Activated CD4-positive, alpha-beta memory T cell treated with anti-CD3 and anti-CD28 coated beads for 36 hours (primary cell): ENCODE measurements around the gene GRM8. TPM values are rescaled to one million over a fixed set of nuclear protein-coding genes. Genes with fewer than 3 reads are reported as not detected.

Experiments
- CTCF ChIA-PET: fragments of 350-600 bp; sonication (Branson Sonifier 250); formaldehyde crosslinking; loops from one replicate; lab custom pipeline; 2021; ENCODE audit warnings: antibody characterized with exemption, inconsistent platforms; lab: Charles Lee
- POLR2A ChIA-PET: fragments of 350-600 bp; sonication (Branson Sonifier 250); formaldehyde crosslinking; loops from one replicate; lab custom pipeline; 2021; ENCODE audit warnings: antibody characterized with exemption; lab: Charles Lee
- DNase-seq: peaks from one replicate; pipeline ENCODE4 v3.0.0-alpha.2; 2020
- H3K27ac Mint-ChIP-seq: one replicate; pipeline ENCODE4 v1.8.0; 2021; ENCODE audit warnings: mixed read lengths
- H3K27me3 Mint-ChIP-seq: one replicate; pipeline ENCODE4 v1.8.0; 2021; ENCODE audit warnings: mixed read lengths
- H3K36me3 Mint-ChIP-seq: one replicate; pipeline ENCODE4 v1.8.0; 2021; ENCODE audit warnings: mixed read lengths
- H3K4me1 Mint-ChIP-seq: one replicate; pipeline ENCODE4 v1.8.0; 2021; ENCODE audit warnings: low read depth, mixed read lengths
- H3K4me3 Mint-ChIP-seq: one replicate; pipeline ENCODE4 v1.8.0; 2021; ENCODE audit warnings: mild to moderate bottlenecking, mixed read lengths
- H3K9me3 Mint-ChIP-seq: one replicate; pipeline ENCODE4 v1.8.0; 2021; ENCODE audit warnings: mixed read lengths
- intact Hi-C: fragments of 100-400 bp; cut with micrococcal nuclease; formaldehyde crosslinking; loops from one replicate; pipeline ENCODE4 v1.15.1; 2023
- total RNA-seq, 2 experiments: library from RNA; stranded (reverse); gene quantifications; one replicate each; pipeline ENCODE4 v1.2.3, GENCODE V29; 2021

The GRM8 gene
- total RNA-seq, 2 experiments from 2014 or later, result not detected

GRCh38 chr7:127056202-127056601 is 196.5 kb downstream of the GRM8 start:
- intact Hi-C loops, result no loop called here
- CTCF ChIA-PET, result no interaction called here
- DNase-seq, result no peak
- Mint-ChIP-seq H3K27me3 (no peaks in the 10 kb centered on the region), H3K4me1 (no peaks in the 10 kb centered on the region), H3K9me3 (no peaks in the 10 kb centered on the region), H3K36me3 (no peaks in the 10 kb centered on the region), H3K4me3 (no peak overlapping the region), H3K27ac (no peak overlapping the region)
- POLR2A ChIA-PET, result no interaction called here

GRCh38 chr7:127047521-127047920 is 205.2 kb downstream of the GRM8 start:
- intact Hi-C loops, result no loop called here
- ChIA-PET CTCF (no interaction called here), POLR2A (no interaction called here)
- peaks cover 8% of the 10 kb centered on the region for H3K27me3 Mint-ChIP-seq
- H3K36me3 Mint-ChIP-seq, result no peaks in the 10 kb centered on the region
- H3K4me3 Mint-ChIP-seq, result no peak overlapping the region
- no peak overlapping the region for H3K27ac Mint-ChIP-seq
- no peak for DNase-seq
- no peaks in the 10 kb centered on the region for H3K4me1 Mint-ChIP-seq
- no peaks in the 10 kb centered on the region for H3K9me3 Mint-ChIP-seq

- no peaks in the 10 kb centered on the region for H3K36me3 Mint-ChIP-seq
- no peaks in the 10 kb centered on the region for H3K4me1 Mint-ChIP-seq
- POLR2A ChIA-PET, result no interaction called here
- no peak for DNase-seq
- intact Hi-C loops, result no loop called here
- H3K27ac Mint-ChIP-seq, result no peak overlapping the region
- H3K4me3 Mint-ChIP-seq, result no peak overlapping the region
- CTCF ChIA-PET, result no interaction called here
- no peaks in the 10 kb centered on the region for H3K9me3 Mint-ChIP-seq
- peaks cover 5% of the 10 kb centered on the region for H3K27me3 Mint-ChIP-seq
These were observed 210.9 kb downstream of the GRM8 start for GRCh38 chr7:127041689-127042452.

GRCh38 chr7:127040042-127040441 is 212.7 kb downstream of the GRM8 start:
- Mint-ChIP-seq H3K27me3 (peaks cover 10% of the 10 kb centered on the region), H3K4me1 (no peaks in the 10 kb centered on the region), H3K4me3 (no peak overlapping the region), H3K27ac (no peak overlapping the region), H3K36me3 (no peaks in the 10 kb centered on the region), H3K9me3 (no peaks in the 10 kb centered on the region)
- CTCF ChIA-PET, result no interaction called here
- POLR2A ChIA-PET, result no interaction called here
- intact Hi-C loops, result no loop called here
- no peak for DNase-seq

- ChIA-PET CTCF (no interaction called here), POLR2A (no interaction called here)
- no peak overlapping the region for H3K4me3 Mint-ChIP-seq
- no peaks in the 10 kb centered on the region for H3K4me1 Mint-ChIP-seq
- no peak overlapping the region for H3K27ac Mint-ChIP-seq
- H3K9me3 Mint-ChIP-seq, result no peaks in the 10 kb centered on the region
- no peaks in the 10 kb centered on the region for H3K36me3 Mint-ChIP-seq
- DNase-seq, result no peak
- intact Hi-C loops, result no loop called here
- H3K27me3 Mint-ChIP-seq, result peaks cover 10% of the 10 kb centered on the region
These were observed 213.2 kb downstream of the GRM8 start for GRCh38 chr7:127039541-127039940.

GRCh38 chr7:127035203-127035849 is 217.4 kb downstream of the GRM8 start:
- intact Hi-C loops, result no loop called here
- H3K4me1 Mint-ChIP-seq, result no peaks in the 10 kb centered on the region
- ChIA-PET POLR2A (no interaction called here), CTCF (interaction anchor here (0.6 to 0.7 kb wide), 2 partner anchors 27 to 487 kb away, joined by 4 read pairs; no protein-coding TSS in a partner anchor)
- no peaks in the 10 kb centered on the region for H3K36me3 Mint-ChIP-seq
- no peak for DNase-seq
- H3K27ac Mint-ChIP-seq, result no peak overlapping the region
- H3K27me3 Mint-ChIP-seq, result peaks cover 11% of the 10 kb centered on the region
- H3K9me3 Mint-ChIP-seq, result no peaks in the 10 kb centered on the region
- H3K4me3 Mint-ChIP-seq, result no peak overlapping the region

- POLR2A ChIA-PET, result no interaction called here
- no peaks in the 10 kb centered on the region for H3K9me3 Mint-ChIP-seq
- no peak overlapping the region for H3K4me3 Mint-ChIP-seq
These were observed 218.4 kb downstream of the GRM8 start for GRCh38 chr7:127034186-127034806.

GRCh38 chr7:127029823-127030222 is 222.9 kb downstream of the GRM8 start:
- intact Hi-C loops, result no loop called here
- Mint-ChIP-seq H3K36me3 (no peaks in the 10 kb centered on the region), H3K27ac (no peak overlapping the region), H3K4me1 (no peaks in the 10 kb centered on the region), H3K27me3 (peaks cover 4% of the 10 kb centered on the region), H3K9me3 (no peaks in the 10 kb centered on the region), H3K4me3 (no peak overlapping the region)
- ChIA-PET POLR2A (no interaction called here), CTCF (no interaction called here)
- DNase-seq, result no peak

More at GRCh38 chr7:127034186-127034806, 218.4 kb downstream of the GRM8 start:
- CTCF ChIA-PET, result no interaction called here
- no peaks in the 10 kb centered on the region for H3K36me3 Mint-ChIP-seq
- intact Hi-C loops, result no loop called here
- H3K4me1 Mint-ChIP-seq, result no peaks in the 10 kb centered on the region
- H3K27ac Mint-ChIP-seq, result no peak overlapping the region
- H3K27me3 Mint-ChIP-seq, result peaks cover 11% of the 10 kb centered on the region
- no peak for DNase-seq

- Mint-ChIP-seq H3K27ac (no peak overlapping the region), H3K27me3 (no peaks in the 10 kb centered on the region), H3K4me1 (no peaks in the 10 kb centered on the region), H3K9me3 (no peaks in the 10 kb centered on the region), H3K4me3 (no peak overlapping the region), H3K36me3 (no peaks in the 10 kb centered on the region)
- no peak for DNase-seq
- CTCF ChIA-PET, result no interaction called here
- POLR2A ChIA-PET, result no interaction called here
- intact Hi-C loops, result no loop called here
These were observed 230.9 kb downstream of the GRM8 start for GRCh38 chr7:127021857-127022256.

- Mint-ChIP-seq H3K27ac (no peak overlapping the region), H3K4me1 (no peaks in the 10 kb centered on the region)
- CTCF ChIA-PET, result no interaction called here
These were observed 231.6 kb downstream of the GRM8 start for GRCh38 chr7:127021019-127021738.

GRCh38 chr7:127018889-127019288 is 233.9 kb downstream of the GRM8 start:
- intact Hi-C loops, result no loop called here
- Mint-ChIP-seq H3K9me3 (no peaks in the 10 kb centered on the region), H3K27ac (no peak overlapping the region), H3K27me3 (no peaks in the 10 kb centered on the region), H3K4me1 (no peaks in the 10 kb centered on the region), H3K4me3 (no peak overlapping the region), H3K36me3 (no peaks in the 10 kb centered on the region)
- ChIA-PET POLR2A (no interaction called here), CTCF (no interaction called here)
- no peak for DNase-seq

More at GRCh38 chr7:127021019-127021738, 231.6 kb downstream of the GRM8 start:
- POLR2A ChIA-PET, result no interaction called here
- Mint-ChIP-seq H3K4me3 (no peak overlapping the region), H3K36me3 (no peaks in the 10 kb centered on the region), H3K27me3 (no peaks in the 10 kb centered on the region), H3K9me3 (no peaks in the 10 kb centered on the region)
- no peak for DNase-seq
- intact Hi-C loops, result no loop called here

GRCh38 chr7:127017196-127017595 is 235.5 kb downstream of the GRM8 start:
- no peak for DNase-seq
- POLR2A ChIA-PET, result no interaction called here
- H3K4me3 Mint-ChIP-seq, result no peak overlapping the region
- intact Hi-C loops, result no loop called here
- no peaks in the 10 kb centered on the region for H3K4me1 Mint-ChIP-seq
- no peaks in the 10 kb centered on the region for H3K36me3 Mint-ChIP-seq
- no peaks in the 10 kb centered on the region for H3K9me3 Mint-ChIP-seq
- CTCF ChIA-PET, result no interaction called here
- H3K27ac Mint-ChIP-seq, result no peak overlapping the region
- H3K27me3 Mint-ChIP-seq, result no peaks in the 10 kb centered on the region
